ENCODE results near the gene SEMG1. TPM values are rescaled to one million over a fixed set of nuclear protein-coding genes. Genes with fewer than 3 reads are reported as not detected.

Gene SEMG1
- total and polyA plus RNA-seq, 4 donors: not detected

DNA sequence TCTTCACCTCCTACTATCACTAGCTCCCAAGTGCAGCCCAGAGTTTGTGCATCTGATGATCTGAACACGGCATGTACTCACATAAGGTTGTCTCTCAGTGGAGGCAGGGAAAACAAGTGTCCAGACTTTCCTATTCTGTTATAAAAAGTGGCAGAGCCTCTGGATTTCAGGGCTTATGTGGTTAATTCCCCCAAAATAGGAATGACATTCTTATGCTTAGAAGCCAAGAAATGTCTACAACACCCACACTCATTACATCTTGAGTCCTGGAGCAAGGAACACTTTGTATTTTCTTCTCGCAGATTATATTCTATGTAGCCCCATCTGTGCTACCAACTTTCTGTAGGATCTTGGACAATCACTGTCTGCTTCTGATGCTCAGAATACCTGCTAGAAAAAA, 13.5 kb upstream of the SEMG1 start:
- no peaks in the 10 kb centered on the region for H3K4me1 ChIP-seq (ENCODE audit: control insufficient read depth in 4 of 4, insufficient read depth in 4 of 4, low read length in 3 of 4)
- H3K4me3 ChIP-seq (ENCODE audit: low read depth in 1 of 3, low read length in 3 of 3): no peak overlapping the region
- H3K9ac ChIP-seq (ENCODE audit: low read depth in 1 of 2, low read length in 2 of 2): no peak overlapping the region
- 86% methylated on average over 2 of the region's 2 CpGs for WGBS
- H3K27ac ChIP-seq (ENCODE audit: low read depth in 1 of 2, low read length in 2 of 2): no peak overlapping the region
- DNase-seq (ENCODE audit: low spot score): no peak
- H3K9me3 ChIP-seq (ENCODE audit: control insufficient read depth in 4 of 4, low read length in 3 of 4): no peaks in the 10 kb centered on the region
- no peaks in the 10 kb centered on the region for H3K27me3 ChIP-seq (ENCODE audit: control insufficient read depth in 4 of 4, insufficient read depth in 4 of 4, low read length in 3 of 4)
- H3K36me3 ChIP-seq (ENCODE audit: control insufficient read depth in 4 of 4, insufficient read depth in 3 of 4, low read depth in 1 of 4, low read length in 3 of 4): no peaks in the 10 kb centered on the region
- no peak for TF ChIP-seq EGR1 (IDR thresholded peaks at IDR 0.05; ENCODE audit: low read depth in 2 of 2)
- TF ChIP-seq FOXA1 (IDR thresholded peaks at IDR 0.05): no peak
- no peak for TF ChIP-seq FOXA2 (IDR thresholded peaks at IDR 0.05)
- TF ChIP-seq RXRA (IDR thresholded peaks at IDR 0.05): no peak
- TF ChIP-seq TAF1 (conservative IDR thresholded peaks at IDR 0.05): no peak
- TF ChIP-seq HNF4A (conservative IDR thresholded peaks at IDR 0.05): no peak
- TF ChIP-seq HNF4G (IDR thresholded peaks at IDR 0.05): no peak

GRCh38 chr20:45209924-45210323, 3.1 kb downstream of the SEMG1 start:
- H3K4me3 ChIP-seq (ENCODE audit: low read depth in 1 of 3, low read length in 3 of 3): no peak overlapping the region
- H3K4me1 ChIP-seq (ENCODE audit: control insufficient read depth in 4 of 4, insufficient read depth in 4 of 4, low read length in 3 of 4): no peaks in the 10 kb centered on the region
- no peaks in the 10 kb centered on the region for H3K36me3 ChIP-seq (ENCODE audit: control insufficient read depth in 4 of 4, insufficient read depth in 3 of 4, low read depth in 1 of 4, low read length in 3 of 4)
- H3K9me3 ChIP-seq (ENCODE audit: control insufficient read depth in 4 of 4, low read length in 3 of 4): no peaks in the 10 kb centered on the region
- H3K9ac ChIP-seq (ENCODE audit: low read depth in 1 of 2, low read length in 2 of 2): no peak overlapping the region
- H3K27ac ChIP-seq (ENCODE audit: low read depth in 1 of 2, low read length in 2 of 2): no peak overlapping the region
- TF ChIP-seq, protein P1, sequence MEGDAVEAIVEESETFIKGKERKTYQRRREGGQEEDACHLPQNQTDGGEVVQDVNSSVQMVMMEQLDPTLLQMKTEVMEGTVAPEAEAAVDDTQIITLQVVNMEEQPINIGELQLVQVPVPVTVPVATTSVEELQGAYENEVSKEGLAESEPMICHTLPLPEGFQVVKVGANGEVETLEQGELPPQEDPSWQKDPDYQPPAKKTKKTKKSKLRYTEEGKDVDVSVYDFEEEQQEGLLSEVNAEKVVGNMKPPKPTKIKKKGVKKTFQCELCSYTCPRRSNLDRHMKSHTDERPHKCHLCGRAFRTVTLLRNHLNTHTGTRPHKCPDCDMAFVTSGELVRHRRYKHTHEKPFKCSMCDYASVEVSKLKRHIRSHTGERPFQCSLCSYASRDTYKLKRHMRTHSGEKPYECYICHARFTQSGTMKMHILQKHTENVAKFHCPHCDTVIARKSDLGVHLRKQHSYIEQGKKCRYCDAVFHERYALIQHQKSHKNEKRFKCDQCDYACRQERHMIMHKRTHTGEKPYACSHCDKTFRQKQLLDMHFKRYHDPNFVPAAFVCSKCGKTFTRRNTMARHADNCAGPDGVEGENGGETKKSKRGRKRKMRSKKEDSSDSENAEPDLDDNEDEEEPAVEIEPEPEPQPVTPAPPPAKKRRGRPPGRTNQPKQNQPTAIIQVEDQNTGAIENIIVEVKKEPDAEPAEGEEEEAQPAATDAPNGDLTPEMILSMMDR (IDR thresholded peaks at IDR 0.05; ENCODE audit: low read depth, low read length, missing input control): no peak
- TF ChIP-seq HNF4G (IDR thresholded peaks at IDR 0.05): no peak
- no peak for TF ChIP-seq ZBTB33 (IDR thresholded peaks at IDR 0.05)
- no peak for TF ChIP-seq HNF4A (conservative IDR thresholded peaks at IDR 0.05)
- TF ChIP-seq, protein P2, sequence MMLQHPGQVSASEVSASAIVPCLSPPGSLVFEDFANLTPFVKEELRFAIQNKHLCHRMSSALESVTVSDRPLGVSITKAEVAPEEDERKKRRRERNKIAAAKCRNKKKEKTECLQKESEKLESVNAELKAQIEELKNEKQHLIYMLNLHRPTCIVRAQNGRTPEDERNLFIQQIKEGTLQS (IDR thresholded peaks at IDR 0.05): no peak
- TF ChIP-seq FOXA1 (IDR thresholded peaks at IDR 0.05): no peak
- TF ChIP-seq GABPA (IDR thresholded peaks at IDR 0.05 in 1 of 2, conservative IDR thresholded peaks at IDR 0.05 in 1 of 2): no peak
- TF ChIP-seq, protein P3, sequence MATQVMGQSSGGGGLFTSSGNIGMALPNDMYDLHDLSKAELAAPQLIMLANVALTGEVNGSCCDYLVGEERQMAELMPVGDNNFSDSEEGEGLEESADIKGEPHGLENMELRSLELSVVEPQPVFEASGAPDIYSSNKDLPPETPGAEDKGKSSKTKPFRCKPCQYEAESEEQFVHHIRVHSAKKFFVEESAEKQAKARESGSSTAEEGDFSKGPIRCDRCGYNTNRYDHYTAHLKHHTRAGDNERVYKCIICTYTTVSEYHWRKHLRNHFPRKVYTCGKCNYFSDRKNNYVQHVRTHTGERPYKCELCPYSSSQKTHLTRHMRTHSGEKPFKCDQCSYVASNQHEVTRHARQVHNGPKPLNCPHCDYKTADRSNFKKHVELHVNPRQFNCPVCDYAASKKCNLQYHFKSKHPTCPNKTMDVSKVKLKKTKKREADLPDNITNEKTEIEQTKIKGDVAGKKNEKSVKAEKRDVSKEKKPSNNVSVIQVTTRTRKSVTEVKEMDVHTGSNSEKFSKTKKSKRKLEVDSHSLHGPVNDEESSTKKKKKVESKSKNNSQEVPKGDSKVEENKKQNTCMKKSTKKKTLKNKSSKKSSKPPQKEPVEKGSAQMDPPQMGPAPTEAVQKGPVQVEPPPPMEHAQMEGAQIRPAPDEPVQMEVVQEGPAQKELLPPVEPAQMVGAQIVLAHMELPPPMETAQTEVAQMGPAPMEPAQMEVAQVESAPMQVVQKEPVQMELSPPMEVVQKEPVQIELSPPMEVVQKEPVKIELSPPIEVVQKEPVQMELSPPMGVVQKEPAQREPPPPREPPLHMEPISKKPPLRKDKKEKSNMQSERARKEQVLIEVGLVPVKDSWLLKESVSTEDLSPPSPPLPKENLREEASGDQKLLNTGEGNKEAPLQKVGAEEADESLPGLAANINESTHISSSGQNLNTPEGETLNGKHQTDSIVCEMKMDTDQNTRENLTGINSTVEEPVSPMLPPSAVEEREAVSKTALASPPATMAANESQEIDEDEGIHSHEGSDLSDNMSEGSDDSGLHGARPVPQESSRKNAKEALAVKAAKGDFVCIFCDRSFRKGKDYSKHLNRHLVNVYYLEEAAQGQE (IDR thresholded peaks at IDR 0.05): no peak
- DNase-seq (ENCODE audit: low spot score): no peak
- H3K27me3 ChIP-seq (ENCODE audit: control insufficient read depth in 4 of 4, insufficient read depth in 4 of 4, low read length in 3 of 4): peaks cover 0 to 3% (median 0%) of the 10 kb centered on the region in 4 donors
- 97% methylated on average over 1 of the region's 1 CpG for WGBS
